HG03457 (cell line): ENCODE measurements around the gene ABLIM3.

Experiments used
- ATAC-seq: cut with Tn5 transposase; IDR thresholded peaks from one replicate; pipeline ENCODE4 v1.9.1; 2021; ENCODE audit warnings: moderate number of reproducible peaks; ENCODE audit not compliant: unreplicated experiment

Gene ABLIM3

DNA sequence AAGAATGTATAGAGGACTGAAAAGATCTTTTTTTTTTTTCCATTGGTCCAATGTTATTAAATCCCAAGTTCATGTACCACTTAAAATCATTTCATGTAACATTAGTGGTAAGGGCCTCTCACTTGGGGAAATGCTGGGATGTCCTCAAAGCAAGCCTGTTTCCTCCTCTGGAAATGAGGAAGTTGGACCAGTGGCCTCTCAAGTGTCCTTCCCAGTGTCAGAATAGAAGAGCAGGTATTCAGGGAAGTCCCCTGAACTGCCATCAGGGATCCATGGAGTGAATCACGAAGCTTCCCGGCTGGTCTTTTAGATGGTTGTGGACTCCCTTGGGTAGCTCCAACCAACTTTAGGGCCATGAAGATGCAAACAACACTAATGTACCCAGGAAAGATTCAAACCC is 75.2 kb downstream of the ABLIM3 start:
- no peak for ATAC-seq

DNA sequence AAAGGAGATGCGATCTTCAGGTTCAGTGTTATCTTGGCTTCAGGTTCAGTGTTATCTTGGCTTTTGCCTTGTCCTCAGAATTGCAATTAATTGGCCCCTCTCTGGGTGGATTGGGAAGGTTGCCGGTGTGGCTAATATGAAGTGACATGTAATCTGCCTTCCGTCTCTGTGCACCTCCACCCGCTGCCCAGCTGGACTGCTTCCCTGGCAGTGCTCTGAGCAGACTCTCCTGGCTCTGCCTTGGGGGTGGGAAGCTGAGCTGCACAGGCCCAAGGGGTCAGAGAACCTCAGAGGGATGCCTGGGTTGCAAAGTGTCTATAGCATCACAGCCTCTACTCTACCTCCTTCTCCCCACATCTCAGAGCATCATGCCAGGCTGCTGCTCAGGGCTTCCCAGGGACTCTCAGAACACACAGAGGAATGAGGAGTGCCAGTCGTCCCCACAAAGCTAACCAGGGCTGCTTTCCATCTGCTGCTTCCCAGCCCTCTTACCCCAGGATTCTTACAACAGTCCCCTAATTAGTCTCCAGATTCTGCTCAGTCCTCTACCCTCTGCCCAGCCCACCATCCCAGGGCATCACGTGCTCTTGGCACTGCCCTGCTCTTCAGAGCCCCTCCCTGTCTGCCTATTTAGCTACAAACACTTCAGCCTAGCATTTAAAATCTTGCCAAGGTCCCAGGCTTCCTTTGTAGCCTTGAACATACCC is 76.0 kb downstream of the ABLIM3 start:
- no peak for ATAC-seq

DNA sequence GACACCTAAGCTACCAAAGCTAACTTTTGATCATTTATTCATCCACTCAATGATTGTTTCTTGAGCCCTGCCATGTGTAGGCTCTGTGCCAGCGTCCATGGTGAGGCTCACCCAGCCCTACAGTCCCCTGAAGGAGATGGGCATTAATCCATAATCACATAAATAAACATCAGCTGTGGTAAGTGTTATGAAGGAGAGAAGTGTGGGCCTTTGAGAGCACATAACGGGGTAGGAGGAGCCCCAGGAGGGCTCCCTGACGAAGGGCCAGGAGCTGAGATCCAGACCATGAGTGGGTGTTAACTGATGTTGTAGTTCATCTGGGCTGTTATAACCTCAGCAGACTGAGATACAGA is 76.5 kb downstream of the ABLIM3 start:
- ATAC-seq, result no peak

DNA sequence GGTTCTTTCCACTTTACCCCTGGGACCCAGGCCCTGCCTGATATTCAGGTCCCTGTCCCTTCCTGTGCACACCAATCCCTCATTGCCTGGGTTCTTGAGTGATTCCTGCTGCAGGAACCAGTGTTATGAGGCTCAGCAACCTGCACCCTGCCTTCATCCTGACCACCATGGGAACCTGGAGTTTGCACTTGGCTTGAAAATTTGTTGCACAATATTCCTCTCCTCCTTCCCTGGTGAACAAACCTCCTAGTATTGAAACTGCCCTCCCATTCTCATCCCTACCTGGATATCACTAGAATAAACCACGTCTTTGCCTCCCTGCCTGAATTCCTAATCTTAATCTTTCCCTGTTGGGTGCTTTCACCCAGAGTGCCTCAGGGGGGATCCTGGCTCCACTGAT is 78.3 kb downstream of the ABLIM3 start:
- ATAC-seq, result no peak

DNA sequence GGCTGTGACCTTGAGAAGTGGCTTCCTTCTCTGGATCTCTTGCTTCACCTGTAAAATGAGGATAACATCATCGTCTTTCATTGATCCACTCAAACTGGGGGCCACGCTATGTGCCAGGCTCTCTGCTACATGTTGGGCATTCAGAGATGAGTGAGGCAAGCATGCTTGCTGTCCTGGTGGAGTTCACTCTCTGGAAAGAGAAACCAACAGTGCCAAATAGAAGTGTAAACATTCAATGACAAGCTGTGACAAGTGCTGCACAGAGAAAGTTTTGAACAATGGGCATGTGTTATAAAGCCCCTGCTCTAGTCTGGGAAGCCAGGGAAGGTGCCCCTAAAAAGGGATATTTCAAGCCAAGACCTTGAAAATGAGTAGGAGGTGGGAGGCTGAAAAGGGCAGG is 79.5 kb downstream of the ABLIM3 start:
- ATAC-seq, result no peak

DNA sequence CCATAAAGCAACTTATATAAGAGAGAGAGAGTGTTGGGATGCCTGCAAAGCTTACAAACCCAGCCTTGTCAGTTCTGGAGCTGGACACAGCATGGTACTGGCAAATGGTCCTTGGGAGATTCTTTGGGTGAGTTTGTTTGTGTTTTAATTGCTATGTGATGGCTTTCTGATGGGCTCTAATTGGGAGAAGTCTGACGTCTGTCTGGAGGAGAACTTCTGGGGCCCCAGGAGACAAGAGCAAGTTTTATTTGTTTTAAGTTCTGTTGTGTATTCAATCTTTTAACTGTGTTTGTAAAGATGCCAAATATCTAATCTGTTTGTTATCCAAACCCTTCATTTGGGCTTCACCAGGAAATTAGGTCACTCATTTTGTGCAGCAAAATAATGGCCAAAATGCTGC is 80.0 kb downstream of the ABLIM3 start:
- ATAC-seq, result no peak

DNA sequence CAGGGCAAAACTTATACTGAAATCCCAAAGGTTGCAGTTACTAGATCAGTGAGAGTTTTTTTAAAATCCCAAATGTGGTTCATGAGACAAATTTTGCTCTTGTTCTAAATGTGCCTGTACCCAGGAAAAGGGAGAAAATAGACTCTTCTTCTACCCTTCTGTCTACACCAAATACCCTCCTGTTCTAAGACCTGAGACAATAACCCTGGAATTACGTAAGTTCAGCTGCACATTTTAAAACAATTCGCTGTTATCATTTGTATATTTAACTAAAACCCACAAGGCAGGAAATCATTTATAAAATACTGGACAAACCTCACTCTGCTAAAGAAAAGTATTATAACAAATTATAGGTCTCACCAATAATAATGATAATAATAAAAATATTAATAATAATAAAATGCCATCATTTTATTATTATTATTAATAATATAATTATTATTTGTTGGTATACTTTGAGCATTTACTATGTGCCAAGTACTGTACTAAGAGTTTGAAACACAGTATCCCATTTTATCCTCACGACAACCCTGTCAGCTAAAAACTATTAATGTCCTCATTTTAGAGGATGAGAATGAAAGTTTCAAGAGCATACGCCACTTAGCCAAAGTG is 80.5 kb downstream of the ABLIM3 start:
- no peak for ATAC-seq

DNA sequence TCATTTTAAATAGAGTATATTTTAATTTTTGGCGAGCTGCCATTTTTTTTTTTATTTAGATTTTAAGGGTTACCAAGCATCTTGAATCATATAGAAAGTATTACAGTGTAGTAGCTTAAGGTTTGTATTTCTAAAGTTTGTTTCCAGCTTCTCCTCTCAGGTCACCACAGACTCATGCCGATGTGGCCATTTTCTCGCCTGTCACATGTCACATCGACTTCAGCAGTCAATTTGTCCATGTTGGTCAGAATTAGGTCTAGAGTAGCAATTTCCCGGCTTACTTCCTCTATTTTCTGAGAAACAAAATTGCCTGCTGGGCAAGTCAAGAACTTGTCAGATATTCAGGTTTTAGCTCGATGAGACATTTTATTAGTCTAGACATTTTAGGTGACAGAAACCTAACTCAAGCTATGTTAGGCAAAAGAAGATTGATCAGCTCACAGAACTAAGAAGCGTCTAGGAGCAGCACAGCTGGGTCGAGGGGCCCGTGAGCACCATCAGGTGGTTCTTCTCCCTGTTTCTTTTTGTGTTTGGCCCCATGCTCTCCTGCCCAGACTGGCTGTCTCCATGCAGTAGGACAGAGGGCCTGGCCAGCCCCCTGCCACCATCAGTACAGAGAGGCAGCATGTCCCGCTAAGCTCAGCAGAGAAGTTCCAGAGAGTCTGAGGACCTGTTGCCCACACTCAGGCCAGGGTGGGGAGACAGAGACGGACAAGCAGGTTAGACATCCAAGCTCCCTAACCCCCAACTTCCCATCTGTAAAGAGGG is 82.0 kb downstream of the ABLIM3 start:
- ATAC-seq, result no peak

DNA sequence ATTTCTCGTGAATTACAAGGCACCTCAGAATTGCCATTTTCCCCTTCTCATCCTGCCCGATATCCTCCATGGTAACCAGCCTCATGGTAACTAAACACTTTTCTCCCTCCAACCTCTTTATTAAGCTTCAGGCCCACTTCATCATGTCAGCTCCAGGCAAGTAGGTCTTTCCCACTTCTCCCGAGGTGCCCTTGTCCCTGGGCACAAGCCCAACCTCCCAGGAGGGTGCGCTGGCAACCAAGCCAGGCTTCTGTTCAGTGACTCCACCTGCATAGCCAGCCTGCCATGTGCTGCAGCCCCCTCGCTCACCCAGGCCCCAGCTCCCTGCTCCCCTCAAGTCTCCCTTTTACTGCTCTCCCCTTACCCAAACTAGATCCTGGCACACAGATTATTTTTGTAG is 83.0 kb downstream of the ABLIM3 start:
- ATAC-seq, result no peak

DNA sequence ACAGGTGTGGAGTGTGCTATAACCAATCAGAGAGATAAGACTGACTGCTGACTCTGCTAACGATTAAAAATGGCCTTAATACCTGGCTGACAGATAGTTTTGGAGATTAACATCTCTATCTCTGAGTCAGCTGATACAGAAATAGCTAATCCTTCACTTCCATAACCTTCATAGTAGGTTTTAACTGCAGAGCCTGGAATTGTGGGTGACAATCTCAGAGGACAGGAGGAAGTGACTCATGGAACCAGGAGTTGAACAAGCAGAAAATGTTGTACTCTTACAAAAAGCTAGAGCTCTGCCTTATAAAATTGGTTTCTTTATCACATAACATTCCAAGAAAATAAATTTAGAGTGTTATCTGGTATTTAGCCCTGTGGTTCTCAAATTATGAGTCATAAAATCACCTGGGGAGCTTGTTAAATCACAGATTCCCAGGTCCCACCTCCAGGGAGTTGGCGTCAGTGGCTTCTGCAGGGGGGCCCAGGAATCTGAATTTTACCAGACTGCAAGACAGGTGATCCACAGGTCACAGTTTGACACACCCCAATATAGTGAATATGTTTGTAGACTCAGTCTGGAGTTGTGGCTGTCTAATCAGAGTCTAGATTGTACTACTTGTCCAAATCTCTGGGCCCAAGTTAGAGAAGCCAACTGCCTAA is 86.0 kb downstream of the ABLIM3 start:
- ATAC-seq, result no peak

DNA sequence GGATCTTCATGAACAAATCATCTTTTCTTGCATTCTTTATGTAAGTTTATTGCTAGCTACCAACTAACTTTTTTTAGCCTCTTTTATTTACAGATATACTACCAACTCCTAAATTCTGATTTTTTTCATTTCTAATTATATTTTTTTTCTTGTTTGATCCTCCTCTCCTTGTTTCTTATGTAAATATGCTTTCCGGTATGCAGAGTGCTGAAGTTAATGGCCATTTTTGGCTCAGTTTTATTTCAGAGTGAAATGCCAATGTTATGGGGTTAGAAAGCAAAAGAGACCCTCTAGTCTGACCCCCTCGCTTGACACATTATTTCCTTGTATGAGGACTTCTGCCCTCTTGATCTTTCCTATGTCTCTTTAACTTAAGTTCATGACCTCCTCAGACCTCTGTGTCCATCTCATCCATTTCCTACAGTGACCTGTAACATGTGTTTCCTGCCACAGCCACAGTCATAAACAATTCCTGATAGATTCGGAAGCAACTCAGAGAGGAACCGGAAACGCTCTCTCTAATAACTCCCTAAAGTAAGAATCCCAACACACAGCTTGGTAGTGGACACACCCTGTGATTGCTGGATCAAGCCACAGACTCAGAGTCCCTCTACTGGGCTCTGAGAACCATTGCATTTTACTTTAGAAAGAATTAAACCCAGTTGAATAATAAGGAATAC is 87.5 kb downstream of the ABLIM3 start:
- no peak for ATAC-seq

DNA sequence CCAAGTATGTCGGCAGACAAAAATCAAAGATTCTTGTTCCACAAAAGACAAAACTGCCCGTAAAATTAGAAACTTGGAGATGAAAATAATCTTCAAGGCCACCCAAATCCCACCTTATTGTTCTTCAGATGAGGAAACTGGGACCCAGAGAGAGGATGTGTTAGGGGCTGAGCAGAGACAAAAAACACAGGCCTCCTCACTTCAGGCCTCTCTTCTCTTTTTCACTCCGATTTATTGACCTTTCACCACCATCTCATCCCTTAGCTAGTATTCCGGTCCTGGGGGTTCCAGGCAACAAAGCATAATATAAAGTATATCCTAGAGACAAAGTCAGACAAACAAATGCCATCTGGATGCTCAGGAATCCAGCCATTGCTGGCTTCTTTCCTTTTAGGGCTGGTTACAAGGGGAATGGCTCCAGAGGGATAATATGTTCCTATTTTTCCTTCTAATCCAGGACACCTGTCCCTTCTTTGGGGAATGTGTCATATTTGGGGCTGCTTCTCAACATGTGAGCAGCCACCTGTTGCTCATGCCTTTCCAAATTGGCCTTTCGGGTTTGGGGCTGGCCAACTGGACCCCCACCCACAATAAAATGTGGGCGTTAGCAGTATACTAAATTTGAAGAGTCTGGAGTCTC is 88.1 kb downstream of the ABLIM3 start:
- ATAC-seq, result no peak

DNA sequence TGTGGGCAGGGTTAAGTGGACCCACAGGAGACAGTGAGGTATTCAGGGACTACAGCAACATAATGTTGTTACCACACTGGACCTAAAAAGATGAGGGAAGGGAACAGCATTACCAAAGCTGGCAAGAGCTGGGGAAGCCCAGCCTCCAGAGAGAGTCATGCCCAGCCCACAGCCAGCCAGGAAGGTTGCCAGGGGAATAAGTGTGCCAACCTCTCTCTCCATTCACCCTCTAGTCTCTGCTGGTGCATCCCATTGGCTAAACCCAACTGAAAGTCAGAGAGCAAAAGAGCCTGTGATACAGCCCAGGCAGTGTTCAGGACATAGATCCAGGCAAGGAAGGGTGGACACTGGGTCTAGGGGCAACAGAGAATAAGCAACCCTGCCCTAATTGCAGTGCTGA is 94.5 kb downstream of the ABLIM3 start:
- no peak for ATAC-seq

DNA sequence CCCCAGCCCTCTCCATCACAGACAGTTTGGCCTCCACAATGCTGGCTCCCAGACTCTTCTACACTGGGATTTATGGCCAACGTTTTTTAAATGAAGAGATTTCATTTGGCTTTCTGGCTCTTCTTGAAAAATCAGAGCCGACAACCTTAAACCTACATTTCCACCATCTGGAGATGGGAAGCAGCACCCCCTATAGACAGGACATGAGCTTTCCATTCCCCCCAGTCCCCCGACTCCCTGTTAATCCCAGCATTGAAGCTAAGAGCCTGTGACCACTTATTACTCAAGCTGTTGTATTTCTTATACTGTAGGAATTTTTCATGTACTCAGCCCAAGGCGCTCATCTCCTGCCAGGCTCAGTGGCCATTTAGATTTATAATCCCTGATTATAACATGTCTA is 96.4 kb downstream of the ABLIM3 start:
- ATAC-seq, result no peak

DNA sequence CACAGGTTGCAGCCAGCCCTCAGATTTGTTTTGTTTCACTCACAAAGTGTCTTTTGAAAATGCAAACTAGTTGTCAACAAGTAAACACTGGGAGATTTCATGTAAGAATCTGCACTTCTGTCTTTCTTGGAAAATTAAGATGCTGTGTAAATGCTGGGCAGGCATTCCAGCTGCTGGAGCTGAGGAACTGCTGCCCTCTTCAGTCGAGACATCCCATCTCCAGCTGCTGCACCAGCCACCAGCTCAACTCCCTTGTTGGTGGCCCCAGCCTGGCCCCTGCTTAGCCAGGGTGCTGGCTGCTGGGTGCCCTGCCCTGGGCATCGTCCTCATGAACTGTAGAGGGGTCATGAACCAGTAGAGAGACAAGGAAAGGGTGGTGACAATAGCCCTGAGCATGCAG is 97.2 kb downstream of the ABLIM3 start:
- no peak for ATAC-seq

DNA sequence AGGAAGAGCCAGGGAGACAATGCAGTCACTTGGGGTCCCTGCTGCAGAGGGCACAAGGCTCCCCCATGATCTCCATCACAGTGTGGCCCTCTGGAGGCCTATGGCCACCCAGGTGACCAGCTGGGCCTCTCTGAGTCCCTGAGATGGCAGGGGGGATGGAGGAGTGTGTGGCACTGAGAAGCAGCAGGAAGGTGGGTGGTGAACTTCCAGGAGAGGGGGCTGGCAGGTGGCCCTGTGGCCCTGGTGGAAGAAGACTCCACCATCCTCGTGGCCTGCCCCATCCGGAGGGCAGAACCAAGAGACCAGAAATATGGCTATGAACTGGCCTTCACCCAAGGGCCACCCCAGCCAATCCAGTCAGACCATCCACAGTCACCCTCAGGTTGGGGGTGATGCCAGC is 98.6 kb downstream of the ABLIM3 start:
- no peak for ATAC-seq

DNA sequence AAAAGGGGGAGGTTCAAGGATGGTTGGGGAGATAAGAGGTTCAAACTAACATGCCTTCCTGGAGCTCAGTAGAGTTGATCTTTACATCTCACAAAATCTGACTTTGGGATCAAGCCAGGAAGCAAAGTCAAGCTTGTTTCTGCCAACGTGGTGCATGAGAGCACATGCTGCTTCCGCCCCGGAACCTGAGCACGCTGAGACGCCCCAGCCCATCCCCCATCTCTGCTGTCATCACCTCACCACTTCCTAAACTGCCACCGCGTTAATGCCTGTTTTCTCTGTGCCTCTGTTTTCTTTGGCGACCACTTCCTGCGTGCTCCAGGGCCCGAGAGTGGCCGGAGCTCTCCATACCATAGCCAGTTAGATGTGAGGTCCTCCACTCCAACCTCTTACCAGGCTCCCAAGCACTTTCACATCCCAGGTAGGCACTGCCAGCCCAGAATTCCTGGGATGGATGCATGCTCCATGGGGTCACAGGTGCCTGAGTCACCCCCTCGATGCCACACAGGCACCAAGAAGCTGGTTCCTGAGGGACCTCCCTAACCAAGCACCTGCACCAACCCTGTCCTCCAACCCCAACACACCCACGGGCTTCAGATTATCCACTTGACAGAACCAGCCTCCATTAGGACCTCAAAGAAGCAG is 99.2 kb downstream of the ABLIM3 start:
- ATAC-seq, result no peak

DNA sequence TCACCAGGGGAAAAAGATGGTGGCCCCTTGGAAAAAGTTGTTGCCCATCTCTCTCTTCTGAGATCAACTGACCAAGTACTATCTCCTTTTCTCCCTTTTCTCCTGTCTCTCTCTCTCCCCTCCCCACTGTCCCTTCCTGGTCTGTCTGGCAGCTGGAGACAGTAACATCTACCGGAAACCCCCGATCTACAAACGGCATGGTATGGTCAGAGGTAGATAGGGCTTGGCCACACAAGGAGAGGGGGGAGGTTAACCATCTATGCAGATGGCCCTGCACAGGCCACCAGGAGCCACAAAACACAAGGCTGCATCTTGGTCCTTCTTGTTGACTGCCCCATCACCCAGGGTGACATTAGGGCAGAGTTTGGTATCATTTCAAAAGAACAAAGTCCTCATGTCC is 101.0 kb downstream of the ABLIM3 start:
- no peak for ATAC-seq

DNA sequence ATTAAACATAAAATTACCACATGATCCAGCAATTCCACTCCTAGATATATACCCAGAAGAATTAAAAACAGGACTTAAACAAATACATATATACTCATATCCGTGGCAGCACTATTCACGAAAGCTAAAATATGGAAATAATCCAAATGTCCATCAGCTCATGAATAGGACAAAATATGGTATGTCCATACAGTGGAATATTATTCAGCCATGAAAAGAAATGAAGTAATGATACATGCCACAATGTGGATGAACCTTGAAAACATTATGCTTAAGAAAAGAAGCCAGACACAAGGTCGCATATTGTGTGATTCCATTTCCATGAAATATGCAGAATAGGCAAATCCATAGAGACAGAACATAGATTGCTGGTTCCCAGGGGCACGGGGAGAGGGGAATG is 105.6 kb downstream of the ABLIM3 start:
- no peak for ATAC-seq

DNA sequence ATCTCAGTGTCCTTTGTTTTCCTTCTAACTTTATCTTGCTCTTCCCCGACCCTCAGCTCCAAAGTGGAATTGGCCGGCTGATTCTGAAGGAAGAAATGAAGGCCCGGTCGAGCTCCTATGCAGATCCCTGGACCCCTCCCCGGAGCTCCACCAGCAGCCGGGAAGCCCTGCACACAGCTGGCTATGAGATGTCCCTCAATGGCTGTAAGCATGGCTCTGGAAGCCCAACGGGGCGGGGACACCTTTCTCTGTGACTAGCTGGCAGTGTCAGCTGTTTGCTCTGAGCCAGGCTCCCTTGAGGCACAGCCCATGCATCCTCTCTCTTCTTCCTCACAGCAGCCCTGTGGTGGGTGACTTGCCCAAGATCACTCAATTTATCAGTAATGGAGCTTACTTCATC is 106.4 kb downstream of the ABLIM3 start:
- no peak for ATAC-seq
